Measurements from ENCODE around the gene TRIM71. TPM values are rescaled to one million over a fixed set of nuclear protein-coding genes. Genes with fewer than 3 reads are reported as not detected.
A peak's percentile ranks its signal among the peaks of the same experiment; 100 is the strongest.
"Not testable (repeated sequence)": the region's sequence is repeated elsewhere in the genome, so short reads cannot be mapped to it uniquely, and the experiment has no call there.

Gene TRIM71
- total RNA-seq, 2 donors from 2014 or later = not detected

GRCh38 chr3:32901005-32901932 lies 83.5 kb downstream of the TRIM71 start:
- no peaks in the 10 kb centered on the region for H3K9me3 Mint-ChIP-seq
- no peak for DNase-seq (ENCODE audit: low spot score)
- no peaks in the 10 kb centered on the region for H3K36me3 Mint-ChIP-seq
- no peak overlapping the region for H3K4me3 Mint-ChIP-seq
- peaks cover 5 to 6% of the 10 kb centered on the region in 2 donors for H3K4me1 Mint-ChIP-seq (ENCODE audit: low read depth in 2 of 2)
- H3K27ac Mint-ChIP-seq = no peak overlapping the region
- ATAC-seq = no peak
- peaks cover 14 to 18% of the 10 kb centered on the region in 2 donors for H3K27me3 Mint-ChIP-seq

GRCh38 chr3:32902887-32903371 lies 85.1 kb downstream of the TRIM71 start:
- H3K4me3 Mint-ChIP-seq = peak overlapping the region; percentile 20
- ATAC-seq; H3K36me3 Mint-ChIP-seq; H3K27ac Mint-ChIP-seq; H3K9me3 Mint-ChIP-seq; DNase-seq (ENCODE audit: low spot score); H3K4me1 Mint-ChIP-seq (ENCODE audit: low read depth in 2 of 2): not testable (repeated sequence)
- peaks cover 14 to 18% of the 10 kb centered on the region in 2 donors for H3K27me3 Mint-ChIP-seq

- Mint-ChIP-seq H3K9me3 (no peaks in the 10 kb centered on the region), H3K4me1 (ENCODE audit: low read depth in 2 of 2) (peaks cover 5 to 6% of the 10 kb centered on the region in 2 donors), H3K36me3 (no peaks in the 10 kb centered on the region), H3K27me3 (peaks cover 14 to 18% of the 10 kb centered on the region in 2 donors), H3K4me3 (peak overlapping the region; percentile 25), H3K27ac (no peak overlapping the region)
- ATAC-seq (no peak), DNase-seq (ENCODE audit: low spot score) (no peak)
Observed at GRCh38 chr3:32903953-32904352, 86.2 kb downstream of the TRIM71 start.

DNA sequence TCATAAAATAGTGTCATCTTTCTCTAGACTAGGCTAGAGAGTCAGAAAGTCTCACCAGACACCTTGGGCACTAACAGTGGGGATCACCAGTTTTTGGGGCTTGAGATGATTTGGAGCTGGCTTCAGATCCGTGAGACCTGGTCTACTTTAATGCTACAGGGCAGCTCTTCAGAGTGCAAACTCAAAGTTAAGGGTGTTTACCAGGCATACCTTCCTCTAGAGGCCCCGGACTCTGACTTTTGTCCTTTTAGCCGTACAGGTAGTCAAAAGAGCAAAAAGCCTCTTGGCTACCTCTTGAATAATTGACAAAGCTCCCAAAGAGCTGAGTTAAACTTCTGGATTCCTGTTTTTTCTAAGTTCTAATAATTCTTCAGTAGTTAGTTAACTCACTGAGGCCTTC lies 92.2 kb downstream of the TRIM71 start:
- no peaks in the 10 kb centered on the region for H3K4me1 Mint-ChIP-seq (ENCODE audit: low read depth in 2 of 2)
- no peak overlapping the region for H3K27ac Mint-ChIP-seq
- no peak overlapping the region for H3K4me3 Mint-ChIP-seq
- no peak for DNase-seq (ENCODE audit: low spot score)
- H3K9me3 Mint-ChIP-seq = no peaks in the 10 kb centered on the region
- no peaks in the 10 kb centered on the region for H3K36me3 Mint-ChIP-seq
- ATAC-seq = no peak
- no peaks in the 10 kb centered on the region for H3K27me3 Mint-ChIP-seq

GRCh38 chr3:32910954-32911353 lies 93.2 kb downstream of the TRIM71 start:
- H3K27me3 Mint-ChIP-seq = no peaks in the 10 kb centered on the region
- H3K4me1 Mint-ChIP-seq (ENCODE audit: low read depth in 2 of 2) = no peaks in the 10 kb centered on the region
- DNase-seq (ENCODE audit: low spot score) (no peak), ATAC-seq (no peak)
- no peaks in the 10 kb centered on the region for H3K36me3 Mint-ChIP-seq
- H3K4me3 Mint-ChIP-seq = no peak overlapping the region
- H3K9me3 Mint-ChIP-seq = no peaks in the 10 kb centered on the region
- H3K27ac Mint-ChIP-seq = no peak overlapping the region

DNA sequence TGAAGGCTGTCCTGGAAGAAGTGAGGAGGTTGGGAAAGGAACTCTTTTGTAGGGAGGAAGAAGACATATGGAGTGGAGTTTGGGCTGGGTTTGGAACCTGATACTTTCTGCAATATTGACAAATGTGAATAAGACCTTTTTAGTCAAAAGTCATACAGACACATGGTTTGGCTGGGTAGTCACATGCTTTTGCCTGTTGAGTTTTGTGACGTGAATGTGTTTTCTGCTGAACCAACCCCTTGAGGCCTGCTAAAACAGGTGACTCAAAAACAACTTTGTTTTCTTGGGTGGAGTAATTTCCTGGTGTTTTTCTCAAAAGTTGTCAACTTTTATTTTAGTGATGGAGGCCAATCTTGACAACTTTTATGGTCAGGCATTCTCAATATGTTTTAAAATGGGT lies 94.2 kb downstream of the TRIM71 start:
- ATAC-seq (no peak), DNase-seq (ENCODE audit: low spot score) (no peak)
- H3K36me3 Mint-ChIP-seq = peaks cover 2% of the 10 kb centered on the region
- no peak overlapping the region for H3K27ac Mint-ChIP-seq
- H3K9me3 Mint-ChIP-seq = no peaks in the 10 kb centered on the region
- no peaks in the 10 kb centered on the region for H3K4me1 Mint-ChIP-seq (ENCODE audit: low read depth in 2 of 2)
- no peak overlapping the region for H3K4me3 Mint-ChIP-seq
- peaks cover 0 to 5% of the 10 kb centered on the region in 2 donors for H3K27me3 Mint-ChIP-seq

DNA sequence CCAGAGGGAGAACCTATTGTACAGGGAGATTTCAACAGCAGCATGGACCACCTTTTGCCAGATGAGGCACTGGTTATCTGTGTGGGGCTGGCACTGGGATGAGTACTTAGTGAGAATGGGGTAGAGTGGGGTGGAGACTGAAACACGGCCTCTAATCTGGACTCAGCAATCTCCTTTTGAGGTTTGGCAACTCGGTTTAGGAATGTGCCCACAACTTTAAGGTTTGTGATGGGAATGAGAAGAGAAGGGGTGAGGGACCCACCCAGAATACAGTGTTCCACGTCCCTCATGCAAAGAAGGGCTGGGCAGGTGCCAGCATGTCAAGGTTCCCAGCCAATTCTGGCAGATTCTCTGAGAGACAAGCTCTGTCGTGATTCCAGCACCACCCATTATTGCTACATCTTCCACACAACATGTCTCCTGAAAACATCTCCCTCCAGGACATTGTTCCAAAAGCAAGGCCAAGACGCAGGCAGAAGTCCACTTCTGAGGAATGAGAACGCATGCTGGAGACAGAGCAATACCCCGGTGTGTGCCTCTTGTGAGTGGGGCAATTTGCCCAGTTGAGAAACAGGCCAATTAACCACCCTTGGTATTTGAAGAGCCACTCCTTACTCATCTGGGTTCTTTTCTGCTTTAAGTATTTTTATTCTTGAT lies 96.1 kb downstream of the TRIM71 start:
- H3K27me3 Mint-ChIP-seq = peaks cover 0 to 8% of the 10 kb centered on the region in 2 donors
- no peaks in the 10 kb centered on the region for H3K4me1 Mint-ChIP-seq (ENCODE audit: low read depth in 2 of 2)
- ATAC-seq = no peak
- no peaks in the 10 kb centered on the region for H3K9me3 Mint-ChIP-seq
- H3K4me3 Mint-ChIP-seq = no peak overlapping the region
- no peak for DNase-seq (ENCODE audit: low spot score)
- no peak overlapping the region for H3K27ac Mint-ChIP-seq
- peaks cover 4% of the 10 kb centered on the region for H3K36me3 Mint-ChIP-seq

GRCh38 chr3:32919920-32920319 lies 102.1 kb downstream of the TRIM71 start:
- DNase-seq (ENCODE audit: low spot score) (no peak), ATAC-seq (no peak)
- Mint-ChIP-seq H3K9me3 (no peaks in the 10 kb centered on the region), H3K36me3 (peaks cover 4% of the 10 kb centered on the region), H3K4me1 (ENCODE audit: low read depth in 2 of 2) (no peaks in the 10 kb centered on the region), H3K27ac (no peak overlapping the region), H3K27me3 (peaks cover 0 to 14% of the 10 kb centered on the region in 2 donors), H3K4me3 (no peak overlapping the region)

DNA sequence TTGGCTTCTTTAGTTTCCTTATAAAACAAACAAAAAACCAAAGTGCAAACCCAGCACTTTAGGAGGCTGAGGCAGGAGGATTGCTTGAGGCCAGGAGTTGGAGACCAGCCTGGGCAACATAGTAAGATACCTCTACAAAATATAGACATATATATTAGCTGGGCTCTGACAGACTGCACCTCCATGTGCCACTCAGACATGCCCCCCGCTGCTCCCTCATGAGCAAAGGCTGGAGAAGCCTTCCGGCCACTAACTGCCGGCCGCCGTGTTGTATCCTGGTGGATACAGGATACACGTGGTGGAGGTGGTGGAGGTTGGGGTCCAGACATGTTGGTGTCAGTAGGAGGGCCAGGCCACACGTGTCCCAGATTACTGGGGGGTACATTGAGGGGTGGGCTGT lies 104.3 kb downstream of the TRIM71 start:
- Mint-ChIP-seq H3K4me1 (ENCODE audit: low read depth in 2 of 2) (no peaks in the 10 kb centered on the region), H3K4me3 (no peak overlapping the region), H3K9me3 (no peaks in the 10 kb centered on the region), H3K27me3 (peaks cover 0 to 9% of the 10 kb centered on the region in 2 donors), H3K36me3 (peaks cover 1% of the 10 kb centered on the region), H3K27ac (no peak overlapping the region)
- ATAC-seq = peak in 1 of 2 donors; percentile 43
- DNase-seq (ENCODE audit: low spot score) = no peak

DNA sequence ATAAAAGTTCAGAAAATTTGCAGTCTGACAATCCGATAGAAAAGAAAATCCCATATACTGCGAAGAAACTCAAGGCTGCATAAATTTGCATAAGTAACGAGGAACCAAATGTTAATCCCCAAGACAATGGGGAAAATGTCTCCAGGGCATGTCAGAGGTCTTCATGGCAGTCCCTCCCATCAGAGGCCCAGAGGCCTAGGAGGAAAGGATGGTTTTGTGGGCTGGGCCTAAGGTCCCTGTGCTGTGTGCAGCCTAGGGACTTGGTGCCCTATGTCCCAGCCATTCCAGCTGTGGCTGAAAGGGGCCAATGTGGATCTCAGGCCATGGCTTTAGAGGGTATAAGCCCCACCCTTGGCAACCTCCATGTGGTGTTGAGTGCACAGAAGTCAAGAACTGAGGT lies 112.4 kb downstream of the TRIM71 start:
- H3K36me3 Mint-ChIP-seq = no peaks in the 10 kb centered on the region
- DNase-seq (ENCODE audit: low spot score) (no peak), ATAC-seq (no peak)
- peaks cover 10 to 19% of the 10 kb centered on the region in 2 donors for H3K27me3 Mint-ChIP-seq
- H3K9me3 Mint-ChIP-seq = no peaks in the 10 kb centered on the region
- no peak overlapping the region for H3K4me3 Mint-ChIP-seq
- H3K4me1 Mint-ChIP-seq (ENCODE audit: low read depth in 2 of 2) = no peaks in the 10 kb centered on the region
- H3K27ac Mint-ChIP-seq = no peak overlapping the region

DNA sequence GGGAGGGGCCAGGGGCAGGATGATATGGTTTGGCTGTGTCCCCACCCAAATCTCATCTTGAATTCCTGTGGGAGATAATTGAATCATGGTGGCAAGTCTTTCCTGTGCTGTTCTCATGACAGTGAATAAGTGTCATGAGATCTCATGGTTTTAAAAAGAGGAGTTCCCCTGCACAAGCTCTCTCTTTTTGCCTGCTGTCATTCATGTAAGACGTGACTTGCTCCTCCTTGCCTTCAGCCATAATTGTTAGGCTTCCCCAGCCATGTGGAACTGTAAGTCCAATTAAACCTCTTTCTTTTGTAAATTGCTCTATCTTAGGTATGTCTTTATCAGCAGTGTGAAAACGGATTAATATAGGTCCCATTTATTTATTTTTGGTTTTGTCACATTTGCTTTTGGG lies 113.5 kb downstream of the TRIM71 start:
- H3K9me3 Mint-ChIP-seq; H3K27ac Mint-ChIP-seq; H3K36me3 Mint-ChIP-seq; H3K4me1 Mint-ChIP-seq (ENCODE audit: low read depth in 2 of 2); ATAC-seq; DNase-seq (ENCODE audit: low spot score); H3K4me3 Mint-ChIP-seq: not testable (repeated sequence)
- H3K27me3 Mint-ChIP-seq = peaks cover 10 to 19% of the 10 kb centered on the region in 2 donors

GRCh38 chr3:32934150-32934742 lies 116.4 kb downstream of the TRIM71 start:
- H3K4me3 Mint-ChIP-seq = no peak overlapping the region
- no peaks in the 10 kb centered on the region for H3K4me1 Mint-ChIP-seq (ENCODE audit: low read depth in 2 of 2)
- ATAC-seq (no peak), DNase-seq (ENCODE audit: low spot score) (no peak)
- no peaks in the 10 kb centered on the region for H3K36me3 Mint-ChIP-seq
- peaks cover 0 to 13% of the 10 kb centered on the region in 2 donors for H3K27me3 Mint-ChIP-seq
- no peaks in the 10 kb centered on the region for H3K9me3 Mint-ChIP-seq
- H3K27ac Mint-ChIP-seq = no peak overlapping the region

DNA sequence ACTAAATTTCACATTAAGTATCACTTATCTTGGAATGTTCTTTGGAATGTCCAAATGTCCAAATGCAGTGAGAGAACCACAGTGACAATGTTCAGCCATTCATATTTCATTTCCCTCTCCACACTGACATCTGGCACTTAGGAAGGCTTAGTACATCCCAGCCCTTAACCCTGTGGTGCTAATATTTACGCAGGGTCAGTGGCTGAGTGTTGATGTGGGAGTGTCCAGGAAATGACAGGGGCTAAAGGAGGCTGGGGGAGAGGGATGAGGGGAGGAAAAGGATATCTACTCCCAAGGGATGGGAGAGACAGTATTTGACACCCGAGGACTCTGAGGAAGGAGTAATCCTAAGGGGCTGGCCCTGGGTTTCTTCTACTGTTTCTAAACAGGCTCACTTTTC lies 119.5 kb downstream of the TRIM71 start:
- Mint-ChIP-seq H3K4me1 (ENCODE audit: low read depth in 2 of 2) (no peaks in the 10 kb centered on the region), H3K27ac (no peak overlapping the region), H3K36me3 (no peaks in the 10 kb centered on the region), H3K9me3 (no peaks in the 10 kb centered on the region), H3K4me3 (no peak overlapping the region), H3K27me3 (peaks cover 0 to 6% of the 10 kb centered on the region in 2 donors)
- ATAC-seq = peak in 1 of 2 donors; percentile 48
- DNase-seq (ENCODE audit: low spot score) = no peak
